DND-41 (cell line): Measurements from ENCODE around the gene MAN2A2.

ENCODE experiments used
- ATAC-seq: fragments of 200-7000 bp; cut with Tn5 transposase; 3 replicates; pipeline ENCODE4 v1.9.1; 2021; ENCODE audit warnings: low read depth; ENCODE audit not compliant: insufficient read depth
- DNase-seq: peaks from one replicate; pipeline ENCODE4 v3.0.0-alpha.2; 2020
- H2AFZ ChIP-seq: 2 replicates; pipeline ENCODE4 v1.6.0; 2012; ENCODE audit warnings: low read depth, low read length
- H3K27ac ChIP-seq: 2 replicates; pipeline ENCODE4 v1.5.1; 2012; ENCODE audit warnings: low read length, inconsistent platforms
- H3K27me3 ChIP-seq: fragments of 200-600 bp; sonication (generic); 2 replicates; pipeline ENCODE4 v1.6.0; 2012; ENCODE audit warnings: low read length, mild to moderate bottlenecking, inconsistent platforms; ENCODE audit not compliant: insufficient read depth, poor library complexity
- H3K36me3 ChIP-seq: 2 replicates; pipeline ENCODE4 v1.5.1; 2012; ENCODE audit warnings: low read length, inconsistent platforms; ENCODE audit not compliant: insufficient read depth
- H3K4me1 ChIP-seq: 2 replicates; pipeline ENCODE4 v1.5.1; 2012; ENCODE audit warnings: mild to moderate bottlenecking, low read length; ENCODE audit not compliant: insufficient read depth
- H3K4me2 ChIP-seq: 2 replicates; pipeline ENCODE4 v1.6.0; 2012; ENCODE audit warnings: mild to moderate bottlenecking, moderate library complexity, low read length, inconsistent platforms; ENCODE audit not compliant: insufficient read depth
- H3K4me3 ChIP-seq, 2 experiments: fragments of 200-600 bp in 1 of 2; shearing (Covaris generic) in 1 of 2; 2 replicates each; pipeline ENCODE4 v1.5.1; 2012 to 2016; ENCODE audit warnings: inconsistent platforms in 2 of 2, low read length in 2 of 2, mild to moderate bottlenecking in 2 of 2, low read depth in 1 of 2, moderate library complexity in 1 of 2
- H3K79me2 ChIP-seq: 2 replicates; pipeline ENCODE4 v1.6.0; 2012; ENCODE audit warnings: low read length, inconsistent platforms; ENCODE audit not compliant: insufficient read depth
- H3K9ac ChIP-seq: 2 replicates; pipeline ENCODE4 v1.6.0; 2012; ENCODE audit warnings: low read depth, mild to moderate bottlenecking, inconsistent platforms, low read length, moderate library complexity
- H3K9me3 ChIP-seq: 2 replicates; pipeline ENCODE4 v1.5.1; 2012; ENCODE audit warnings: low read length, moderate library complexity, mild to moderate bottlenecking, inconsistent platforms; ENCODE audit not compliant: insufficient read depth, severe bottlenecking
- H4K20me1 ChIP-seq: 2 replicates; pipeline ENCODE4 v1.6.0; 2012; ENCODE audit warnings: low read length; ENCODE audit not compliant: insufficient read depth
- EZH2 ChIP-seq: IDR thresholded peaks from 3 replicates; pipeline ENCODE4 v1.6.1; 2012; ENCODE audit warnings: borderline replicate concordance, low read depth, mild to moderate bottlenecking, moderate library complexity, low read length, inconsistent platforms; ENCODE audit not compliant: severe bottlenecking
- TF ChIP-seq, protein P1 (sequence below): IDR thresholded peaks from 2 replicates; pipeline ENCODE4 v1.5.1; 2012; ENCODE audit warnings: borderline replicate concordance, low read length, moderate library complexity, mild to moderate bottlenecking; ENCODE audit not compliant: poor library complexity, severe bottlenecking; ENCODE audit errors: extremely low read depth

The MAN2A2 gene

DNA sequence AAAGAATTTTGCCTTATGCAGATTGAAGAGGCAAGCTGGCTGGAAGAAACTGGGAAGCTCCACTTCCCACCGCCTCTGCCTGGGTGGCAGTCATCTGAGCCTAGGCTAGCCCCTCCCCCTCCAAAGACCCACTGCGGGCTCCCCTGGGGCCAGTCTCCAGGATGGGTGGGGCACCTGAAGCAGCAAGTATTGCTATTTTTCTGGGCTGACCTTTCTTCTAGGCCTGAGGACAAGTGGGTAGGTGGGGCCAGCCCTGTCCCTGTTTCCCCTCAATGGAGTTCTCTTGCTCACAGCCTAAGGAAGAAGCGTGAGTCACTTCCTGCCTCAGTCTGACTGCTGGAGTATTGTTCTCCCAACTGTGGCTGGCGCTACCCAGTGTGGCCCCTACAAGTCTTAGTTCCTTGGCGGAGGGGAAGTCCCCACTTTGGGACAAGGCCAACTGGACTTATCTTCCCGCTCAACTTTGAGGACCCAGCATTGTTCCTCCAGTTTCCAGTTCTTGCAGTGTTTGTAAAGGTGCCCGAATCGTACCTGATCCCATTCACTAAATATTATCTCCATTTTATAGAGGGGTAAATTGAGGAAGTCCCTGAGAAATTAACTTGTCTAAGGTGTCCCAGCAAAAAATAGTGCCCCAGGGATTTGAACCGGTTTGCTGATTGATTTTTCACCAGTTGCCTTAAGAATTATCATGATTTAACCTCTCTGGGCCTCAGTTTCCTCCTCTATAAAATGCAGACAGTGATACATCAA, 33.3 kb upstream of the MAN2A2 start:
- peaks cover 11% of the 10 kb centered on the region for H3K79me2 ChIP-seq
- no peaks in the 10 kb centered on the region for H3K27me3 ChIP-seq
- peak overlapping the region; percentile 26; the same call in 1 of the 2 replicates for H3K9ac ChIP-seq
- H3K9me3 ChIP-seq, result no peaks in the 10 kb centered on the region
- H4K20me1 ChIP-seq, result peaks cover 6% of the 10 kb centered on the region
- H3K27ac ChIP-seq, result peak overlapping the region; percentile 53
- peaks cover 39% of the 10 kb centered on the region for H3K4me1 ChIP-seq
- peak; percentile 67 for ATAC-seq
- H2AFZ ChIP-seq, result no peak overlapping the region; the same call in 1 of the 2 replicates
- DNase-seq, result peak; percentile 59
- H3K4me3 ChIP-seq, result no peak overlapping the region
- H3K4me2 ChIP-seq, result peak overlapping the region; percentile 96
- H3K36me3 ChIP-seq, result no peaks in the 10 kb centered on the region
- no peak for TF ChIP-seq EZH2
- TF ChIP-seq, protein P1, sequence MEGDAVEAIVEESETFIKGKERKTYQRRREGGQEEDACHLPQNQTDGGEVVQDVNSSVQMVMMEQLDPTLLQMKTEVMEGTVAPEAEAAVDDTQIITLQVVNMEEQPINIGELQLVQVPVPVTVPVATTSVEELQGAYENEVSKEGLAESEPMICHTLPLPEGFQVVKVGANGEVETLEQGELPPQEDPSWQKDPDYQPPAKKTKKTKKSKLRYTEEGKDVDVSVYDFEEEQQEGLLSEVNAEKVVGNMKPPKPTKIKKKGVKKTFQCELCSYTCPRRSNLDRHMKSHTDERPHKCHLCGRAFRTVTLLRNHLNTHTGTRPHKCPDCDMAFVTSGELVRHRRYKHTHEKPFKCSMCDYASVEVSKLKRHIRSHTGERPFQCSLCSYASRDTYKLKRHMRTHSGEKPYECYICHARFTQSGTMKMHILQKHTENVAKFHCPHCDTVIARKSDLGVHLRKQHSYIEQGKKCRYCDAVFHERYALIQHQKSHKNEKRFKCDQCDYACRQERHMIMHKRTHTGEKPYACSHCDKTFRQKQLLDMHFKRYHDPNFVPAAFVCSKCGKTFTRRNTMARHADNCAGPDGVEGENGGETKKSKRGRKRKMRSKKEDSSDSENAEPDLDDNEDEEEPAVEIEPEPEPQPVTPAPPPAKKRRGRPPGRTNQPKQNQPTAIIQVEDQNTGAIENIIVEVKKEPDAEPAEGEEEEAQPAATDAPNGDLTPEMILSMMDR, result no peak

DNA sequence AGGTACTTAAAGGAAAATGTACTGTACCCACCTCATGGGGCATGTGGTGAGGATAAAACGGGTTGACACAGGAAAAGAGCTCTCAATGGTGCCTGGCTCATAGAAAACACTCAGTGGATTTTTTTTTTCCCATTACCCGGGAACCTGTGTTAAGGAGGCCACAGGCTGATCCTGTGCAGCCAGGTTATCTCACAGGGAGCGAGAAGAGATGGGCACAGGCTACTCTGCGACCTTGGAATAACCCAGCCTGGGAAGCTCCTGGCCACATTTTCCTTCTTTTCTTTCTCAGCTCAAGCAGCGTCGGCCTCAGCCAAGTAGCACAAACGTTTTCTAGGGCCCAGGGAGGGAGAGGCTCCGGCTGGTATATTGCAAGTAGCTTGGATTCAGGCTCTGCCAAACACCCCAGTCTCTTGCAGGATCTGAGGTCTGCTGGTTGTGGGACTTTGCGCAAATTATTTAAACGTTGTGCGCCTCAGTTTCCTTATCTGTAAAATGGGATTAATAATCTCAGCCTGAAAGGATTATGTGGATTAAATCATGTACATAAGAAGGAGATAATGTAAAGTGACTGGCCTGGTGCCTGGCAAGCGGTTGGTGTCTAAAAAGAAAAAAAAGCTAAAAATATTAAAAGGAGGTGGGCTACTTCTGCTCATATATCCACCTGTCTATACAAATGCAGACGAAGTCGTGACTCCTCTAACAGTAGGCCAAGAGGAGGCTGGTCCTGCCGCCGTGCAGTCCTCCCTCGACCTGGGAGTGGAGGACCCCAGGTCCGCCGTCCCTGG, 32.6 kb upstream of the MAN2A2 start:
- peak overlapping the region; percentile 68 to 72; a peak in 3 of 4 replicates for H3K4me3 ChIP-seq
- peak overlapping the region; percentile 96 for H3K4me2 ChIP-seq
- ATAC-seq, result peak; percentile 45; the same call in 2 of the 3 replicates
- peaks cover 11% of the 10 kb centered on the region for H3K79me2 ChIP-seq
- no peaks in the 10 kb centered on the region for H3K9me3 ChIP-seq
- peak overlapping the region; percentile 58; the same call in 1 of the 2 replicates for H3K27ac ChIP-seq
- H4K20me1 ChIP-seq, result peaks cover 6% of the 10 kb centered on the region
- peak; percentile 20 for DNase-seq
- no peaks in the 10 kb centered on the region for H3K36me3 ChIP-seq
- no peaks in the 10 kb centered on the region for H3K27me3 ChIP-seq
- TF ChIP-seq, protein P1, result no peak
- TF ChIP-seq EZH2, result no peak
- H2AFZ ChIP-seq, result peak overlapping the region; percentile 80
- H3K9ac ChIP-seq, result peak overlapping the region; percentile 73
- peaks cover 39% of the 10 kb centered on the region for H3K4me1 ChIP-seq

DNA sequence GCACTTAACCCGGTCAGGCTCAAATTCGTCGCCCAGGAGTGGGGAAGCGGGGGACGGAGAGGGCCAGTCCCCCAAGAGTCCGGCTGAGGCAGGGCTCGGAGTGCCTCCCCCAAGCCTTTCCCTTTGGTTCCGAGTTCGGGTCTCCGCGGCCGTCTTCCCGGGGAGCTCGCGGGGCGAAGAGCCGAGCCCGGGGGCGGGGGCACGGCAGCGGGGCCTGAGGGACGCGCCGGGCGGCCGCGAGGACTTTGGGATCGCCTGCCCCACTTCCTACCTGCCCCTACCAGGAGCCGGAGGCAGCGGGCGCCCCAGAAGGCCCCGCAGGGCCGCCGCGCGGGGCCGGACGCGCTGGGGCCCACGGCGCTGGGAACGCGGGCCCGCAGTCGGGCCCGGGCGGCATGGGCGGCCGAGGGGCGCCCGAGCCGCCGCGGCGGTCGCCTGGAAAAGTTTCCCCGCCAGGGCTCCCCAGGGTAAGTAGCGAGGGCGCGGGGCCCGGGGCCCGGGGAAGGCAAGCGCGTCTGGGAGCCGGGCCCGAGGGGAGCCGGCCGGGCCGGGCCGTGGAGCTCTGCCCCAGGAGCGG, 31.9 kb upstream of the MAN2A2 start:
- peak overlapping the region; percentile 58; the same call in 1 of the 2 replicates for H3K27ac ChIP-seq
- peak; percentile 53 for ATAC-seq
- no peaks in the 10 kb centered on the region for H3K27me3 ChIP-seq
- no peaks in the 10 kb centered on the region for H3K9me3 ChIP-seq
- H3K4me1 ChIP-seq, result peaks cover 39% of the 10 kb centered on the region
- TF ChIP-seq, protein P1, result no peak
- TF ChIP-seq EZH2, result no peak
- peaks cover 3% of the 10 kb centered on the region for H3K36me3 ChIP-seq
- peaks cover 11% of the 10 kb centered on the region for H3K79me2 ChIP-seq
- peak overlapping the region; percentile 96 for H3K4me2 ChIP-seq
- H3K4me3 ChIP-seq, result peak overlapping the region; percentile 68 to 72; a peak in 3 of 4 replicates
- peaks cover 10% of the 10 kb centered on the region for H4K20me1 ChIP-seq
- DNase-seq, result peak; percentile 34
- H2AFZ ChIP-seq, result peak overlapping the region; percentile 80
- H3K9ac ChIP-seq, result peak overlapping the region; percentile 73
